GM12864 (cell line): ENCODE measurements around the gene SDHA.

Experiments used
- DNase-seq: peaks from one replicate; pipeline ENCODE4 v3.0.0-alpha.2; 2011; ENCODE audit warnings: low read depth
- H3K4me3 ChIP-seq: 2 replicates; pipeline ENCODE4 v1.5.1; 2011; ENCODE audit warnings: mild to moderate bottlenecking, low read depth, low read length, control low read depth
- CTCF ChIP-seq: IDR thresholded peaks from 2 replicates; pipeline ENCODE4 v1.5.1; 2011; ENCODE audit warnings: low read depth, mild to moderate bottlenecking, moderate library complexity, low read length, control low read depth, inconsistent platforms; ENCODE audit errors: missing control alignments

SDHA gene

GRCh38 chr5:217494-218456, at the start of gene SDHA, which contains the start of gene CCDC127:
Gene SDHA (plus strand): TSS chr5:218320. CDS start chr5:218356, 36 bp downstream.
Gene CCDC127 (minus strand): TSS chr5:218153. CDS start chr5:216849, 1,304 bp downstream.
- DNase-seq, result peak; percentile 70
- peak within 1 kb of the TSS; percentile 99 for H3K4me3 ChIP-seq

GRCh38 chr5:169071-169727, 48.9 kb upstream of the SDHA start:
- no peak for TF ChIP-seq CTCF

GRCh38 chr5:169728-170094, 48.4 kb upstream of the SDHA start:
- H3K4me3 ChIP-seq, result no peak overlapping the region
- TF ChIP-seq CTCF, result no peak
- DNase-seq, result no peak

More at GRCh38 chr5:169071-169727, 48.9 kb upstream of the SDHA start:
- DNase-seq, result no peak
- no peak overlapping the region for H3K4me3 ChIP-seq

GRCh38 chr5:170971-171800, 46.9 kb upstream of the SDHA start:
- no peak for DNase-seq
- H3K4me3 ChIP-seq, result no peak overlapping the region
- TF ChIP-seq CTCF, result no peak

- H3K4me3 ChIP-seq, result no peak overlapping the region
- no peak for TF ChIP-seq CTCF
- no peak for DNase-seq
Measured at GRCh38 chr5:171801-172331, 46.3 kb upstream of the SDHA start.

GRCh38 chr5:172421-172820, 45.7 kb upstream of the SDHA start:
- TF ChIP-seq CTCF, result no peak
- DNase-seq, result no peak

More at GRCh38 chr5:172421-172820, 45.7 kb upstream of the SDHA start:
- H3K4me3 ChIP-seq, result no peak overlapping the region
